K562 (cell line): ENCODE results near the gene LRRIQ4. TPM values are rescaled to one million over a fixed set of nuclear protein-coding genes. Genes with fewer than 3 reads are reported as not detected.

Source experiments
- ATAC-seq: fragments of 200-7000 bp; cut with Tn5 transposase; 3 replicates; pipeline ENCODE4 v1.9.1; 2020; ENCODE audit warnings: moderate library complexity
- BruUV-seq: library from RNA; stranded (reverse); fragments of 400-500 nt; replicated peaks from 2 replicates; lab custom pipeline; 2021; lab: Mats Ljungman, UMichigan
- CTCF ChIA-PET: fragments of 300-600 bp; formaldehyde crosslinking; extraction: SDS; loops from one replicate; lab custom pipeline; 2021; ENCODE audit warnings: low intra/inter-chr PET ratio; lab: Yijun Ruan, JAX
- POLR2A ChIA-PET: fragments of 300-600, 350-650 bp; sonication (Branson Sonifier 250); formaldehyde crosslinking; extraction: SDS; loops from one replicate; lab custom pipeline; 2021; ENCODE audit warnings: antibody characterized with exemption, inconsistent platforms; lab: Yijun Ruan, JAX
- DNase-seq, 4 experiments: peaks; one replicate each; pipeline versions ENCODE4 v3.0.0 to v3.0.0-alpha.2; 2011 to 2018; ENCODE audit warnings: low spot score in 3 of 4, mixed read lengths in 3 of 4; ENCODE audit errors: extremely low read depth in 1 of 4
- FAIRE-seq: peaks from 2 replicates; lab custom pipeline; 2011; peaks lifted over from hg19 to GRCh38; lab: Jason Lieb, UNC
- H2AFZ ChIP-seq: 2 replicates; pipeline ENCODE4 v1.6.0; 2011; ENCODE audit warnings: low read depth, low read length, control low read depth, inconsistent platforms
- H3K27ac ChIP-seq: fragments of 200-600 bp; 3 replicates; pipeline ENCODE4 v1.8.0; 2011; ENCODE audit warnings: low read depth, mild to moderate bottlenecking, control low read depth, inconsistent platforms, low read length, moderate library complexity, mixed read lengths; ENCODE audit errors: extremely low read depth
- H3K27me3 ChIP-seq, 2 experiments: fragments of 300-600 bp in 1 of 2; 2 replicates in 1 of 2; 3 replicates in 1 of 2; pipeline versions ENCODE4 v1.6.0 to v1.8.0; 2011; ENCODE audit warnings: inconsistent platforms in 2 of 2, low read length in 2 of 2, mild to moderate bottlenecking in 1 of 2, mixed read lengths in 1 of 2, moderate library complexity in 1 of 2; ENCODE audit not compliant: control insufficient read depth in 2 of 2, insufficient read depth in 2 of 2
- H3K36me3 ChIP-seq: fragments of 300-600 bp; 3 replicates; pipeline ENCODE4 v1.8.0; 2011; ENCODE audit warnings: mild to moderate bottlenecking, low read length, inconsistent platforms; ENCODE audit not compliant: control insufficient read depth, insufficient read depth
- H3K4me1 ChIP-seq, 2 experiments: fragments of 200-600 bp in 1 of 2; replicated peaks in 1 of 2; 2 replicates in 1 of 2; 3 replicates in 1 of 2; pipeline versions ENCODE4 v1.5.1 to v1.8.0; 2011; ENCODE audit warnings: inconsistent platforms in 2 of 2, low read length in 2 of 2, mild to moderate bottlenecking in 1 of 2, mixed read lengths in 1 of 2, moderate library complexity in 1 of 2; ENCODE audit not compliant: control insufficient read depth in 2 of 2, insufficient read depth in 2 of 2
- H3K4me2 ChIP-seq: 2 replicates; pipeline ENCODE4 v1.6.1; 2011; ENCODE audit warnings: low read length, control low read depth, inconsistent platforms, mixed read lengths; ENCODE audit not compliant: insufficient read depth
- H3K4me3 ChIP-seq: fragments of 200-600 bp; sonication (generic), shearing (Covaris generic); 2 replicates; pipeline ENCODE4 v1.5.1; 2016; ENCODE audit warnings: control low read depth, inconsistent platforms
- H3K79me2 ChIP-seq: fragments of 200-600 bp; 3 replicates; pipeline ENCODE4 v1.8.0; 2011; ENCODE audit warnings: low read length, inconsistent platforms; ENCODE audit not compliant: control insufficient read depth, insufficient read depth
- H3K9ac ChIP-seq, 2 experiments: 2 replicates each; pipeline versions ENCODE4 v1.6.0 to v1.6.1; 2011; ENCODE audit warnings: low read depth in 2 of 2, low read length in 2 of 2, control low read depth in 1 of 2, inconsistent platforms in 1 of 2, mild to moderate bottlenecking in 1 of 2, mixed read lengths in 1 of 2; ENCODE audit not compliant: insufficient read depth in 1 of 2
- H3K9me1 ChIP-seq: one replicate; pipeline ENCODE4 v1.6.0; 2011; ENCODE audit warnings: inconsistent platforms, mild to moderate bottlenecking, low read length, moderate library complexity; ENCODE audit not compliant: control insufficient read depth, insufficient read depth
- H3K9me3 ChIP-seq: replicated peaks from 2 replicates; pipeline ENCODE4 v1.5.1; 2011; ENCODE audit warnings: low read depth, low read length, inconsistent platforms; ENCODE audit not compliant: control insufficient read depth, insufficient read depth
- H4K20me1 ChIP-seq: replicated peaks from 2 replicates; pipeline ENCODE4 v1.6.1; 2011; ENCODE audit warnings: low read length, inconsistent platforms, mixed read lengths; ENCODE audit not compliant: control insufficient read depth, insufficient read depth
- AFF1 ChIP-seq, 2 experiments: fragments of 450-650 bp; IDR thresholded peaks; 2 replicates each; pipeline ENCODE4 v1.6.1; 2018; ENCODE audit warnings: mild to moderate bottlenecking in 2 of 2, low read depth in 1 of 2; ENCODE audit not compliant: partially characterized antibody in 2 of 2
- BRF1 ChIP-seq: IDR thresholded peaks from 3 replicates; pipeline ENCODE4 v1.6.1; 2011; ENCODE audit warnings: borderline replicate concordance, mild to moderate bottlenecking; ENCODE audit not compliant: insufficient read length; ENCODE audit errors: extremely low read depth
- CEBPB ChIP-seq: fragments of 450-650 bp; IDR thresholded peaks from 2 replicates; pipeline ENCODE4 v1.6.1; 2016; ENCODE audit warnings: missing genetic modification characterization, missing compliant biosample characterization
- GTF2B ChIP-seq: IDR thresholded peaks from 2 replicates; pipeline ENCODE4 v1.6.1; 2011; ENCODE audit not compliant: insufficient read length; ENCODE audit errors: extremely low read depth
- KDM2B ChIP-seq: fragments of 250-450 bp; sonication (Bioruptor Pico); IDR thresholded peaks from 2 replicates; pipeline ENCODE4 v1.8.0; 2021; ENCODE audit warnings: mild to moderate bottlenecking, moderate library complexity
- RBBP5 ChIP-seq: fragments of 200-600 bp; sonication (generic); IDR thresholded peaks from 2 replicates; pipeline ENCODE4 v1.6.1; 2012; ENCODE audit warnings: borderline replicate concordance, mild to moderate bottlenecking, low read length, control low read depth, inconsistent platforms; ENCODE audit not compliant: insufficient read depth, poor library complexity, severe bottlenecking
- ZNF121 ChIP-seq: sonication (generic); formaldehyde crosslinking; conservative IDR thresholded peaks from 2 replicates; pipeline ENCODE4 v1.8.0; 2022; ENCODE audit warnings: missing genetic modification reagents
- ZNF23 ChIP-seq: fragments of 250-450 bp; sonication (Bioruptor Pico); IDR thresholded peaks from 2 replicates; pipeline ENCODE4 v1.4.0; 2020; ENCODE audit warnings: mild to moderate bottlenecking
- ZNF561 ChIP-seq: fragments of 450-650 bp; formaldehyde crosslinking; conservative IDR thresholded peaks from 2 replicates; pipeline ENCODE4 v1.4.0; 2020; ENCODE audit warnings: mild to moderate bottlenecking, moderate library complexity
- WGBS: fragments of 100-300 bp; shearing (Covaris generic); methylation state at CpG from one replicate; pipeline ENCODE4 v1.1.6; 2016; ENCODE audit warnings: low coverage, mixed read lengths; ENCODE audit not compliant: insufficient coverage; ENCODE audit errors: missing lambda C conversion rate; 5-methylcytosine and 5-hydroxymethylcytosine counted together
- in situ Hi-C: fragments of 300-500 bp; cut with MboI; formaldehyde crosslinking; loops from 4 replicates; pipeline ENCODE4 v1.15.0; 2018; ENCODE audit warnings: inconsistent platforms, mixed read lengths
- intact Hi-C: fragments of 100-400 bp; cut with micrococcal nuclease; formaldehyde crosslinking; loops from 2 replicates; pipeline ENCODE4 v1.14.2; 2022
- polyA plus RNA-seq, 8 experiments: library from polyadenylated mRNA; depleted of rRNA in 4 of 8; stranded (reverse) in 5 of 8; unstranded in 3 of 8; fragments of >200 nt; fragmentation: Nextera tagmentation in 2 of 8; fragmentation: Illumina TruSeq in 1 of 8; extraction: Ambion mirVana in 2 of 8; extraction: Trizol in 1 of 8; gene quantifications; 2 replicates each; pipeline versions ENCODE4 v1.2.1 to v1.2.3, GENCODE V29; 2011 to 2014; ENCODE audit warnings: inconsistent platforms in 1 of 8, missing spikeins in 1 of 8
- total RNA-seq, 7 experiments: library from RNA; depleted of rRNA in 6 of 7; stranded (reverse); fragments of >200 nt in 6 of 7; fragmentation: Illumina TruSeq in 2 of 7; extraction: Trizol in 2 of 7; gene quantifications; 2 replicates each; pipeline versions ENCODE4 v1.2.1 to v1.2.3, GENCODE V29; 2011 to 2021; ENCODE audit warnings: low replicate concordance in 1 of 7
- TF ChIP-seq, protein P1 (sequence below): fragments of 450-650 bp; IDR thresholded peaks from 2 replicates; pipeline ENCODE4 v1.7.1; 2018; ENCODE audit warnings: mild to moderate bottlenecking, low read depth; ENCODE audit not compliant: partially characterized antibody
- TF ChIP-seq, protein P2 (sequence below): sonication (generic); formaldehyde crosslinking; IDR thresholded peaks from 2 replicates; pipeline ENCODE4 v1.8.0; 2022; ENCODE audit warnings: missing genetic modification reagents, mild to moderate bottlenecking, borderline replicate concordance

LRRIQ4 gene
- total and polyA plus RNA-seq, 9 of the 15 experiments (the other 6 are each of a cell fraction or from before 2014, with no cell fraction given), result not detected

- Histone ChIP-seq H3K9ac (no peak overlapping the region), H2AFZ (no peak overlapping the region), H3K4me2 (no peak overlapping the region), H3K27ac (no peak overlapping the region), H3K9me3 (peaks cover 3% of the 10 kb centered on the region; the same call in 1 of the 2 replicates), H3K4me1 (peaks cover 0 to 5% of the 10 kb centered on the region in 2 experiments; a peak in 2 of 5 replicates), H4K20me1 (no peaks in the 10 kb centered on the region), H3K9me1 (no peaks in the 10 kb centered on the region), H3K36me3 (no peaks in the 10 kb centered on the region), H3K27me3 (peaks cover 4 to 17% of the 10 kb centered on the region in 2 experiments), H3K4me3 (no peak overlapping the region), H3K79me2 (no peaks in the 10 kb centered on the region)
- FAIRE-seq, result no peak
- ChIA-PET CTCF (no interaction called here), POLR2A (no interaction called here)
- 3% methylated on average over 2 of the region's 2 CpGs for whole genome bisulfite sequencing
- in situ Hi-C loops (no loop called here), intact Hi-C loops (no loop called here)
- TF ChIP-seq ZNF121 (no peak), RBBP5 (no peak), BRF1 (no peak), KDM2B (CRISPR knock-in tag) (no peak), CEBPB (tag) (no peak), AFF1 (IDR thresholded peaks at IDR 0.05; ENCODE audit: low read depth in 1 of 2, partially characterized antibody in 2 of 2) (no peak), ZNF561 (CRISPR knock-in tag) (no peak), ZNF23 (CRISPR knock-in tag) (no peak), GTF2B (no peak)
- TF ChIP-seq, protein P1, sequence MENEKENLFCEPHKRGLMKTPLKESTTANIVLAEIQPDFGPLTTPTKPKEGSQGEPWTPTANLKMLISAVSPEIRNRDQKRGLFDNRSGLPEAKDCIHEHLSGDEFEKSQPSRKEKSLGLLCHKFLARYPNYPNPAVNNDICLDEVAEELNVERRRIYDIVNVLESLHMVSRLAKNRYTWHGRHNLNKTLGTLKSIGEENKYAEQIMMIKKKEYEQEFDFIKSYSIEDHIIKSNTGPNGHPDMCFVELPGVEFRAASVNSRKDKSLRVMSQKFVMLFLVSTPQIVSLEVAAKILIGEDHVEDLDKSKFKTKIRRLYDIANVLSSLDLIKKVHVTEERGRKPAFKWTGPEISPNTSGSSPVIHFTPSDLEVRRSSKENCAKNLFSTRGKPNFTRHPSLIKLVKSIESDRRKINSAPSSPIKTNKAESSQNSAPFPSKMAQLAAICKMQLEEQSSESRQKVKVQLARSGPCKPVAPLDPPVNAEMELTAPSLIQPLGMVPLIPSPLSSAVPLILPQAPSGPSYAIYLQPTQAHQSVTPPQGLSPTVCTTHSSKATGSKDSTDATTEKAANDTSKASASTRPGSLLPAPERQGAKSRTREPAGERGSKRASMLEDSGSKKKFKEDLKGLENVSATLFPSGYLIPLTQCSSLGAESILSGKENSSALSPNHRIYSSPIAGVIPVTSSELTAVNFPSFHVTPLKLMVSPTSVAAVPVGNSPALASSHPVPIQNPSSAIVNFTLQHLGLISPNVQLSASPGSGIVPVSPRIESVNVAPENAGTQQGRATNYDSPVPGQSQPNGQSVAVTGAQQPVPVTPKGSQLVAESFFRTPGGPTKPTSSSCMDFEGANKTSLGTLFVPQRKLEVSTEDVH, result no peak
- TF ChIP-seq, protein P2, sequence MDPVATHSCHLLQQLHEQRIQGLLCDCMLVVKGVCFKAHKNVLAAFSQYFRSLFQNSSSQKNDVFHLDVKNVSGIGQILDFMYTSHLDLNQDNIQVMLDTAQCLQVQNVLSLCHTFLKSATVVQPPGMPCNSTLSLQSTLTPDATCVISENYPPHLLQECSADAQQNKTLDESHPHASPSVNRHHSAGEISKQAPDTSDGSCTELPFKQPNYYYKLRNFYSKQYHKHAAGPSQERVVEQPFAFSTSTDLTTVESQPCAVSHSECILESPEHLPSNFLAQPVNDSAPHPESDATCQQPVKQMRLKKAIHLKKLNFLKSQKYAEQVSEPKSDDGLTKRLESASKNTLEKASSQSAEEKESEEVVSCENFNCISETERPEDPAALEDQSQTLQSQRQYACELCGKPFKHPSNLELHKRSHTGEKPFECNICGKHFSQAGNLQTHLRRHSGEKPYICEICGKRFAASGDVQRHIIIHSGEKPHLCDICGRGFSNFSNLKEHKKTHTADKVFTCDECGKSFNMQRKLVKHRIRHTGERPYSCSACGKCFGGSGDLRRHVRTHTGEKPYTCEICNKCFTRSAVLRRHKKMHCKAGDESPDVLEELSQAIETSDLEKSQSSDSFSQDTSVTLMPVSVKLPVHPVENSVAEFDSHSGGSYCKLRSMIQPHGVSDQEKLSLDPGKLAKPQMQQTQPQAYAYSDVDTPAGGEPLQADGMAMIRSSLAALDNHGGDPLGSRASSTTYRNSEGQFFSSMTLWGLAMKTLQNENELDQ (CRISPR knock-in tag), result no peak
- no TSS peak for BruUV-seq
- DNase-seq, result no peak
- ATAC-seq, result no peak
These were observed 5.6 kb downstream of the LRRIQ4 start for GRCh38 chr3:169818316-169818715.
